ENCODE data around the gene PIK3R4.

The PIK3R4 gene

GRCh38 chr3:130636480-130637234 lies 110.0 kb downstream of the PIK3R4 start:
- no peaks in the 10 kb centered on the region for H3K9me3 ChIP-seq (ENCODE audit: insufficient read depth, low read depth, low read length)
- no peak overlapping the region for H3K4me2 ChIP-seq (ENCODE audit: low read depth, low read length, poor library complexity, severe bottlenecking)
- TF ChIP-seq EZH2phosphoT487 (IDR thresholded peaks at IDR 0.05; ENCODE audit: borderline replicate concordance), result no peak
- TF ChIP-seq, protein P1, sequence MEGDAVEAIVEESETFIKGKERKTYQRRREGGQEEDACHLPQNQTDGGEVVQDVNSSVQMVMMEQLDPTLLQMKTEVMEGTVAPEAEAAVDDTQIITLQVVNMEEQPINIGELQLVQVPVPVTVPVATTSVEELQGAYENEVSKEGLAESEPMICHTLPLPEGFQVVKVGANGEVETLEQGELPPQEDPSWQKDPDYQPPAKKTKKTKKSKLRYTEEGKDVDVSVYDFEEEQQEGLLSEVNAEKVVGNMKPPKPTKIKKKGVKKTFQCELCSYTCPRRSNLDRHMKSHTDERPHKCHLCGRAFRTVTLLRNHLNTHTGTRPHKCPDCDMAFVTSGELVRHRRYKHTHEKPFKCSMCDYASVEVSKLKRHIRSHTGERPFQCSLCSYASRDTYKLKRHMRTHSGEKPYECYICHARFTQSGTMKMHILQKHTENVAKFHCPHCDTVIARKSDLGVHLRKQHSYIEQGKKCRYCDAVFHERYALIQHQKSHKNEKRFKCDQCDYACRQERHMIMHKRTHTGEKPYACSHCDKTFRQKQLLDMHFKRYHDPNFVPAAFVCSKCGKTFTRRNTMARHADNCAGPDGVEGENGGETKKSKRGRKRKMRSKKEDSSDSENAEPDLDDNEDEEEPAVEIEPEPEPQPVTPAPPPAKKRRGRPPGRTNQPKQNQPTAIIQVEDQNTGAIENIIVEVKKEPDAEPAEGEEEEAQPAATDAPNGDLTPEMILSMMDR (conservative IDR thresholded peaks at IDR 0.05; ENCODE audit: low read length), result no peak
- no peaks in the 10 kb centered on the region for H3K36me3 ChIP-seq (ENCODE audit: insufficient read depth, low read length)
- H2AFZ ChIP-seq (ENCODE audit: low read length), result no peak overlapping the region
- H3K4me1 ChIP-seq (ENCODE audit: insufficient read depth, low read length, poor library complexity, severe bottlenecking), result no peaks in the 10 kb centered on the region
- no peaks in the 10 kb centered on the region for H3K27me3 ChIP-seq (ENCODE audit: insufficient read depth, low read length, poor library complexity, severe bottlenecking)
- no peak overlapping the region for H3K4me3 ChIP-seq (ENCODE audit: low read length, poor library complexity, severe bottlenecking)
- no peaks in the 10 kb centered on the region for H4K20me1 ChIP-seq (ENCODE audit: insufficient read depth, low read length, poor library complexity, severe bottlenecking)
- no peak overlapping the region for H3K9ac ChIP-seq (ENCODE audit: low read depth, low read length, poor library complexity, severe bottlenecking)
- H3F3A ChIP-seq (ENCODE audit: low read depth), result no peaks in the 10 kb centered on the region
- no peaks in the 10 kb centered on the region for H3K9me2 ChIP-seq (replicated peaks; ENCODE audit: low read depth, low read length)
- H3K79me2 ChIP-seq (ENCODE audit: insufficient read depth, low read length), result no peaks in the 10 kb centered on the region

DNA sequence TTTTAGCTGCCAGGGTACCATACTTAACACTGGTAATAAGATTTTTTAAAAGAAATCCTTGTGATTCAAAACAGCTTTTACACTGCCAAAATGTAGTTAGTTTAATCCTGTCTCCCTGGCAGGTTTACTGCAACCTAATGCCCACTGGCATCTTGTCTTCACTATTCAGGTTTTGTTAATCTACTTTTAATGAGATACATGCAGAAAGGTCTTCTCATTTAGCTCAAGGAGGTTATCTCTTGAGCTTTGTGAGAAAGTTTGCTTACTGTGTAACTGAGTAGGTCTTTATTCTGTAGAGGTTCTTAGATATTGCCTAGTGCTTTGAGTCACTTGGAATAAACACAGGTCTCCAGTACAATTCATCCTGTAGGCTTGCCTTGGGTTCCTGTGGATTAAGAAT lies 110.7 kb downstream of the PIK3R4 start:
- Histone ChIP-seq H4K20me1 (ENCODE audit: insufficient read depth, low read length, poor library complexity, severe bottlenecking) (no peaks in the 10 kb centered on the region), H3F3A (ENCODE audit: low read depth) (no peaks in the 10 kb centered on the region), H2AFZ (ENCODE audit: low read length) (no peak overlapping the region), H3K79me2 (ENCODE audit: insufficient read depth, low read length) (no peaks in the 10 kb centered on the region), H3K9me3 (ENCODE audit: insufficient read depth, low read depth, low read length) (no peaks in the 10 kb centered on the region), H3K4me3 (ENCODE audit: low read length, poor library complexity, severe bottlenecking) (no peak overlapping the region), H3K27me3 (ENCODE audit: insufficient read depth, low read length, poor library complexity, severe bottlenecking) (no peaks in the 10 kb centered on the region), H3K4me2 (ENCODE audit: low read depth, low read length, poor library complexity, severe bottlenecking) (no peak overlapping the region), H3K9ac (ENCODE audit: low read depth, low read length, poor library complexity, severe bottlenecking) (no peak overlapping the region), H3K36me3 (ENCODE audit: insufficient read depth, low read length) (no peaks in the 10 kb centered on the region), H3K4me1 (ENCODE audit: insufficient read depth, low read length, poor library complexity, severe bottlenecking) (no peaks in the 10 kb centered on the region), H3K9me2 (replicated peaks; ENCODE audit: low read depth, low read length) (no peaks in the 10 kb centered on the region)
- TF ChIP-seq, protein P1 (conservative IDR thresholded peaks at IDR 0.05; ENCODE audit: low read length), result no peak
- no peak for TF ChIP-seq EZH2phosphoT487 (IDR thresholded peaks at IDR 0.05; ENCODE audit: borderline replicate concordance)

DNA sequence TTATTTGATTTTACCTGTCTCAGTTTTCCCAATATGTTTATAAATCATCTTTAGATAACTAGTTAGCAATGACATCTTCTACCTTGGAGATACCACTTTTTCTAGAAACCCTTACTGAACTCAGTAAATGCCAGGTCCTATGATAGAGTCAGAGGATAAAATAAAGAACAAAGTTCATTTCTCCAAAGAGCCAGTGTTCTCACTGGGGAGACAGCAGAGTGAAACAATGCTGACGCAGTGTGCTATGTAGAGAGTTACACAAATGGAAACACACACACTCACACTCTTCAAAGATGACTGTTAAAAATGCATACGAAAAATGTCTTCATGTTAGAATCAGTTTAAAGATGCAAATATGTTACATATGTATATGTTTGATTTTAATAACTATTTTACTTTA lies 111.3 kb downstream of the PIK3R4 start:
- Histone ChIP-seq H3K79me2 (ENCODE audit: insufficient read depth, low read length) (no peaks in the 10 kb centered on the region), H2AFZ (ENCODE audit: low read length) (no peak overlapping the region), H3K36me3 (ENCODE audit: insufficient read depth, low read length) (no peaks in the 10 kb centered on the region), H3K4me2 (ENCODE audit: low read depth, low read length, poor library complexity, severe bottlenecking) (no peak overlapping the region), H3F3A (ENCODE audit: low read depth) (no peaks in the 10 kb centered on the region), H3K27me3 (ENCODE audit: insufficient read depth, low read length, poor library complexity, severe bottlenecking) (no peaks in the 10 kb centered on the region), H3K9me2 (replicated peaks; ENCODE audit: low read depth, low read length) (no peaks in the 10 kb centered on the region), H3K9ac (ENCODE audit: low read depth, low read length, poor library complexity, severe bottlenecking) (no peak overlapping the region), H3K4me1 (ENCODE audit: insufficient read depth, low read length, poor library complexity, severe bottlenecking) (no peaks in the 10 kb centered on the region), H3K9me3 (ENCODE audit: insufficient read depth, low read depth, low read length) (no peaks in the 10 kb centered on the region), H3K4me3 (ENCODE audit: low read length, poor library complexity, severe bottlenecking) (no peak overlapping the region), H4K20me1 (ENCODE audit: insufficient read depth, low read length, poor library complexity, severe bottlenecking) (no peaks in the 10 kb centered on the region)
- TF ChIP-seq EZH2phosphoT487 (IDR thresholded peaks at IDR 0.05; ENCODE audit: borderline replicate concordance), result no peak
- TF ChIP-seq, protein P1 (conservative IDR thresholded peaks at IDR 0.05; ENCODE audit: low read length), result no peak
